ENCODE measurements around the gene SGO1.

DNA sequence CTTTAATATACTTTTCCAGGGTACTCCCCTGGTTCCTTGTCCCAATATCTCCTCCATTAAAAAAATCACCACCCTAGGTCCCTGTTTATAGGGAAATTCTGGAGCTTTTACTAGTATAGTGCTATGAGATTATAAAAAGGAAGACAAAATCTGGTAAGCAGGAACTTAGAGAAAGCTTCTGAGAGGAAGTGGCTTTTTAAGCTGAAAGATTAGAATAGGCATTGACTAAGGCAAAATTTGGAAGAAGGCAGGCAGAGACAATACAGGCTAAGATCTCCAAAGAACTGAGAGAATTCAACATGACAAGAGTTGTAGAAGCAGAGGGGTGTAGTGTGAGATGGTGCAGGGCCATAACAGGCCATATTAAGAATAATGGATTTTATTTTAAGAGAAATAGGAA is 25.8 kb downstream of the SGO1 start:
- TF ChIP-seq POLR2A (IDR thresholded peaks at IDR 0.05) (no peak), EP300 (IDR thresholded peaks at IDR 0.05) (no peak)
- TF ChIP-seq, protein P1, sequence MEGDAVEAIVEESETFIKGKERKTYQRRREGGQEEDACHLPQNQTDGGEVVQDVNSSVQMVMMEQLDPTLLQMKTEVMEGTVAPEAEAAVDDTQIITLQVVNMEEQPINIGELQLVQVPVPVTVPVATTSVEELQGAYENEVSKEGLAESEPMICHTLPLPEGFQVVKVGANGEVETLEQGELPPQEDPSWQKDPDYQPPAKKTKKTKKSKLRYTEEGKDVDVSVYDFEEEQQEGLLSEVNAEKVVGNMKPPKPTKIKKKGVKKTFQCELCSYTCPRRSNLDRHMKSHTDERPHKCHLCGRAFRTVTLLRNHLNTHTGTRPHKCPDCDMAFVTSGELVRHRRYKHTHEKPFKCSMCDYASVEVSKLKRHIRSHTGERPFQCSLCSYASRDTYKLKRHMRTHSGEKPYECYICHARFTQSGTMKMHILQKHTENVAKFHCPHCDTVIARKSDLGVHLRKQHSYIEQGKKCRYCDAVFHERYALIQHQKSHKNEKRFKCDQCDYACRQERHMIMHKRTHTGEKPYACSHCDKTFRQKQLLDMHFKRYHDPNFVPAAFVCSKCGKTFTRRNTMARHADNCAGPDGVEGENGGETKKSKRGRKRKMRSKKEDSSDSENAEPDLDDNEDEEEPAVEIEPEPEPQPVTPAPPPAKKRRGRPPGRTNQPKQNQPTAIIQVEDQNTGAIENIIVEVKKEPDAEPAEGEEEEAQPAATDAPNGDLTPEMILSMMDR (IDR thresholded peaks at IDR 0.05): no peak
